ENCODE measurements around the gene C1S.

Gene C1S

GRCh38 chr12:7090222-7090998 lies 29.9 kb downstream of the C1S start:
- Histone ChIP-seq H3K36me3 (ENCODE audit: control insufficient read depth in 5 of 5, insufficient read depth in 5 of 5, low read length in 5 of 5) (peaks cover 0 to 30% (median 20%) of the 10 kb centered on the region in 5 donors), H3K9ac (ENCODE audit: low read length in 5 of 5) (peak overlapping the region in 2 of 5 donors; percentile 37 to 73), H3K9me3 (ENCODE audit: control insufficient read depth in 5 of 5, low read length in 5 of 5) (no peaks in the 10 kb centered on the region), H3K4me3 (ENCODE audit: low read depth in 1 of 5, low read length in 5 of 5) (peak overlapping the region; percentile 46 to 74 (median 70)), H3K27ac (ENCODE audit: low read depth, low read length) (peak overlapping the region; percentile 88), H3K27me3 (ENCODE audit: control insufficient read depth in 5 of 5, insufficient read depth in 4 of 5, low read length in 5 of 5) (peaks cover 0 to 6% (median 0%) of the 10 kb centered on the region in 5 donors), H3K4me1 (ENCODE audit: control insufficient read depth in 5 of 5, insufficient read depth in 5 of 5, low read length in 5 of 5) (peaks cover 5 to 41% (median 32%) of the 10 kb centered on the region in 5 donors)

DNA sequence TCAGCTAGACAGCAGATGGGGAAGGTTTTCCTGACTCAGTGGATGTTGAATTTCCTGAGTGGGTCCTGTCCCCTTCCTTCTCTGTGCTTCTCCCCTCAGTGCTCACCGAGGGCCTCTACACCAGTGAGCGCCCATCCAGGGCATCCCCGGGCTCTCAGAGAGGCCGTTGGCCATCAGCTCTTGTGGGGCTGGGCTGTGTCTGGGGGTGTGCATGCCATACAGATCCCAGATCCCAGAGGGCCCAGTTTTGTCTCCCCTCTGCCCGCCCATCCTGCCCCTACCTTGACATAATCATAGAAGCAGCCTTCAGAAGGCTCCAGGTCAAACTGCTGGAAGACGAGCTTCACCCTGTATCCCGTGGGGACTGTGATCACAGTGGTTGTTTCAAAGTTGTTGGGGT lies 30.7 kb downstream of the C1S start:
- Histone ChIP-seq H3K9me3 (ENCODE audit: control insufficient read depth in 5 of 5, low read length in 5 of 5) (no peaks in the 10 kb centered on the region), H3K4me3 (ENCODE audit: low read depth in 1 of 5, low read length in 5 of 5) (peak overlapping the region; percentile 67 to 80 (median 73)), H3K9ac (ENCODE audit: low read length in 5 of 5) (peak overlapping the region in 4 of 5 donors; percentile 26 to 73 (median 46)), H3K27ac (ENCODE audit: low read depth, low read length) (peak overlapping the region; percentile 88), H3K36me3 (ENCODE audit: control insufficient read depth in 5 of 5, insufficient read depth in 5 of 5, low read length in 5 of 5) (peaks cover 0 to 23% (median 16%) of the 10 kb centered on the region in 5 donors), H3K27me3 (ENCODE audit: control insufficient read depth in 5 of 5, insufficient read depth in 4 of 5, low read length in 5 of 5) (peaks cover 0 to 6% (median 0%) of the 10 kb centered on the region in 5 donors), H3K4me1 (ENCODE audit: control insufficient read depth in 5 of 5, insufficient read depth in 5 of 5, low read length in 5 of 5) (peaks cover 5 to 41% (median 32%) of the 10 kb centered on the region in 5 donors)

DNA sequence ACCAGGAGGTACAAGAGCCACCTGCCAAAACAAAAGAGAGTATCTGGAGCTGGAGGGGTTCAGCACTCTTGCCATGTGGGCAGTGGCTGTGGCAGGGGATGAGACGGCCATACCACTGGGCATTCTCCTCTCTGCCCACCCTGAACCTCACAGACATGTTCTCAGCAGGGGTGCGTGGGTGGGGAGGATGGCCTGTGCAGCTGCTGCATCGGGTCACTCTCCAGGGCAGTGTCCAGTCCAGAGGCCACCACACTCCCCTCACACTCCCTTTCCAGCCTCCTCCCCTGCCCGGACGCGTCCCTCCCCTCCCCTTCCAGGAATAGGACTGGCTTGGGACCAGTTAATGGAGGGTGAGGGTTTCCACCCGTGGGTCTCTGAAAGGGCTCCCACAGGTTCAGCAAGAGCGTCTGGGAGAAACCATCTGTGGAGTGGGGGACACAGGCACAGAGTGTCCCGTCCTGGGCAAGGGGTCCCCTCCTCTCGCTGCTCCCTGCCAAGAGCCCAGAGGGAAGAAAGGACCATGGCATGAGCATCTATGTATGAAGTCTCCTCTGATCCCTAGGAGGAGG lies 31.2 kb downstream of the C1S start:
- Histone ChIP-seq H3K36me3 (ENCODE audit: control insufficient read depth in 5 of 5, insufficient read depth in 5 of 5, low read length in 5 of 5) (peaks cover 0 to 17% (median 17%) of the 10 kb centered on the region in 5 donors), H3K27ac (ENCODE audit: low read depth, low read length) (peak overlapping the region; percentile 88), H3K27me3 (ENCODE audit: control insufficient read depth in 5 of 5, insufficient read depth in 4 of 5, low read length in 5 of 5) (peaks cover 0 to 6% (median 0%) of the 10 kb centered on the region in 5 donors), H3K4me1 (ENCODE audit: control insufficient read depth in 5 of 5, insufficient read depth in 5 of 5, low read length in 5 of 5) (peaks cover 5 to 41% (median 32%) of the 10 kb centered on the region in 5 donors), H3K4me3 (ENCODE audit: low read depth in 1 of 5, low read length in 5 of 5) (peak overlapping the region; percentile 67 to 80 (median 73)), H3K9ac (ENCODE audit: low read length in 5 of 5) (peak overlapping the region; percentile 29 to 73 (median 62)), H3K9me3 (ENCODE audit: control insufficient read depth in 5 of 5, low read length in 5 of 5) (no peaks in the 10 kb centered on the region)

DNA sequence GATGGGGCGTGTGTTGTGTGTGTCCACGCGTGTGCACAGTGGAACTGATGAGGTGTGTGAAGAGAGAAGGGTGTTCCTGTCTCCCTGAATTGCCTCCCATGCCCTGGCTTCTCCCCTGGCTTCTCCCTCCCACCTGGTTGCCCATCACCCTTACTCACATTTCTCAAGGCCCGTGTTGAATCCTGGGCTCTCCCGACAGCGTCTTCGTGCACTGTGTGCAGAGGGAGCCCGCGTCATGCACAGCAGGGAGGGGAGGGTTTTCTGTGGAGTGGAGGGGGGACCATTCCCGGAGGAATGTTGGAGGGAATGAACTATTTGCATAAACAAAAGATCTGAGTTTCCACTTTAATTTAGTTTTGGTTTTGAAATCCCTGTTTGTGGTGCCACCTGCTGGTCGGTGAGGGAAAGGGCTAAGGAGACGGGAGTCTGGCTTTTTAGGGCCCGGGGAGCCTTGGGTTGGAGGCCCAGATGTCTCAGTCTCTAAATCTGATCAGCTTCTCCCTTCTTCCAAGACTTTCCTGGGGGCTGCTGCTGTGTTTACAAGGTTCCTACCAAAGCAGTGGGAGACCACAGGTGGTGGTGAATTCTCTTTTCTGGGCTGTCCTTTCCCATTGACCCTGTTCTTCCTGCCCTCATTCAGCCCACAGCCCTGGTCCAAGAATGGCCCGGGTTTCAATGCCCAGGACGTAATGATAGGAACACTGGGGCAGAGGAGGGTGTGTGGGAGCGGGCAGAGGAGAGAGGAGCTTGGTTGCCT lies 31.9 kb downstream of the C1S start, which contains the start of gene C1R:
Gene C1R (minus strand): TSS at position 217 of the 757 bp plus-strand sequence. CDS start 57 bp downstream, at position 160.
- Histone ChIP-seq H3K36me3 (ENCODE audit: control insufficient read depth in 5 of 5, insufficient read depth in 5 of 5, low read length in 5 of 5) (peaks cover 0 to 19% (median 15%) of the 10 kb centered on the region in 5 donors), H3K27ac (ENCODE audit: low read depth, low read length) (peak within 1 kb of the TSS; percentile 88), H3K4me3 (ENCODE audit: low read depth in 1 of 5, low read length in 5 of 5) (peak within 1 kb of the TSS; percentile 67 to 80 (median 73)), H3K9ac (ENCODE audit: low read length in 5 of 5) (peak within 1 kb of the TSS; percentile 29 to 73 (median 62)), H3K27me3 (ENCODE audit: control insufficient read depth in 5 of 5, insufficient read depth in 4 of 5, low read length in 5 of 5) (peaks cover 0 to 6% (median 0%) of the 10 kb centered on the region in 5 donors), H3K9me3 (ENCODE audit: control insufficient read depth in 5 of 5, low read length in 5 of 5) (no peaks in the 10 kb centered on the region), H3K4me1 (ENCODE audit: control insufficient read depth in 5 of 5, insufficient read depth in 5 of 5, low read length in 5 of 5) (peaks cover 5 to 41% (median 32%) of the 10 kb centered on the region in 5 donors)

- Histone ChIP-seq H3K27me3 (ENCODE audit: control insufficient read depth in 5 of 5, insufficient read depth in 4 of 5, low read length in 5 of 5) (peaks cover 0 to 6% (median 0%) of the 10 kb centered on the region in 5 donors), H3K4me3 (ENCODE audit: low read depth in 1 of 5, low read length in 5 of 5) (no peak overlapping the region), H3K9ac (ENCODE audit: low read length in 5 of 5) (peak overlapping the region in 3 of 5 donors; percentile 21 to 62 (median 29)), H3K27ac (ENCODE audit: low read depth, low read length) (peak overlapping the region; percentile 88), H3K4me1 (ENCODE audit: control insufficient read depth in 5 of 5, insufficient read depth in 5 of 5, low read length in 5 of 5) (peaks cover 5 to 41% (median 32%) of the 10 kb centered on the region in 5 donors), H3K36me3 (ENCODE audit: control insufficient read depth in 5 of 5, insufficient read depth in 5 of 5, low read length in 5 of 5) (peaks cover 0 to 18% (median 13%) of the 10 kb centered on the region in 5 donors), H3K9me3 (ENCODE audit: control insufficient read depth in 5 of 5, low read length in 5 of 5) (no peaks in the 10 kb centered on the region)
Measured at GRCh38 chr12:7092986-7093460, 32.5 kb downstream of the C1S start.

- no peak overlapping the region for H3K9ac ChIP-seq (ENCODE audit: low read length in 5 of 5)
- H3K9me3 ChIP-seq (ENCODE audit: control insufficient read depth in 5 of 5, low read length in 5 of 5): no peaks in the 10 kb centered on the region
- H3K4me1 ChIP-seq (ENCODE audit: control insufficient read depth in 5 of 5, insufficient read depth in 5 of 5, low read length in 5 of 5): peaks cover 5 to 41% (median 32%) of the 10 kb centered on the region in 5 donors
- H3K36me3 ChIP-seq (ENCODE audit: control insufficient read depth in 5 of 5, insufficient read depth in 5 of 5, low read length in 5 of 5): peaks cover 2 to 17% (median 13%) of the 10 kb centered on the region in 5 donors
- peaks cover 0 to 6% (median 0%) of the 10 kb centered on the region in 5 donors for H3K27me3 ChIP-seq (ENCODE audit: control insufficient read depth in 5 of 5, insufficient read depth in 4 of 5, low read length in 5 of 5)
- H3K27ac ChIP-seq (ENCODE audit: low read depth, low read length): peak overlapping the region; percentile 88
- H3K4me3 ChIP-seq (ENCODE audit: low read depth in 1 of 5, low read length in 5 of 5): no peak overlapping the region
Measured at GRCh38 chr12:7093486-7093885, 33.0 kb downstream of the C1S start.

DNA sequence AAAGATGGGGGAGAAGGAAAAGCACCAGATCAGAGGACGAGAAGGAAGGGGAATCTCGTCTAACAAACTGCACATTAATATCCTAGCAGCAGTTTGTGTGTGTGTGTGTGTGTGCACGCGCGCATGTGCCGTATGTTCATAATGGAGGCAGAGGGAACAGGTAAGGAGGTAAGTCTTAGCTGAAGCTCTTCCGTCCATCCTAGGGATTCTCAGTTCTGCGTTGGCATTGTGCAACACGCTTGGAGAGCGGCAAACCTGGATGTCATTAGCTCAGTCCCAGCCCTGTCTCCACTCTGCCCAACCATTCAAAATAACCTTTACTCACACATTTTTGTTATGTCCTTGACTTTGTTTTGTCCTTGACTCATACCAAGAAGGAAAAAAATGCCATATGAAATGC lies 33.4 kb downstream of the C1S start:
- Histone ChIP-seq H3K4me1 (ENCODE audit: control insufficient read depth in 5 of 5, insufficient read depth in 5 of 5, low read length in 5 of 5) (peaks cover 5 to 41% (median 32%) of the 10 kb centered on the region in 5 donors), H3K9me3 (ENCODE audit: control insufficient read depth in 5 of 5, low read length in 5 of 5) (no peaks in the 10 kb centered on the region), H3K9ac (ENCODE audit: low read length in 5 of 5) (no peak overlapping the region), H3K27ac (ENCODE audit: low read depth, low read length) (no peak overlapping the region), H3K4me3 (ENCODE audit: low read depth in 1 of 5, low read length in 5 of 5) (no peak overlapping the region), H3K36me3 (ENCODE audit: control insufficient read depth in 5 of 5, insufficient read depth in 5 of 5, low read length in 5 of 5) (peaks cover 3 to 13% (median 10%) of the 10 kb centered on the region in 5 donors), H3K27me3 (ENCODE audit: control insufficient read depth in 5 of 5, insufficient read depth in 4 of 5, low read length in 5 of 5) (peaks cover 0 to 6% (median 0%) of the 10 kb centered on the region in 5 donors)

- Histone ChIP-seq H3K27me3 (ENCODE audit: control insufficient read depth in 5 of 5, insufficient read depth in 4 of 5, low read length in 5 of 5) (peaks cover 0 to 6% (median 0%) of the 10 kb centered on the region in 5 donors), H3K4me1 (ENCODE audit: control insufficient read depth in 5 of 5, insufficient read depth in 5 of 5, low read length in 5 of 5) (peaks cover 5 to 24% (median 19%) of the 10 kb centered on the region in 5 donors), H3K9ac (ENCODE audit: low read length in 5 of 5) (no peak overlapping the region), H3K4me3 (ENCODE audit: low read depth in 1 of 5, low read length in 5 of 5) (no peak overlapping the region), H3K9me3 (ENCODE audit: control insufficient read depth in 5 of 5, low read length in 5 of 5) (no peaks in the 10 kb centered on the region), H3K27ac (ENCODE audit: low read depth, low read length) (no peak overlapping the region), H3K36me3 (ENCODE audit: control insufficient read depth in 5 of 5, insufficient read depth in 5 of 5, low read length in 5 of 5) (peaks cover 6 to 16% (median 12%) of the 10 kb centered on the region in 5 donors)
Measured at GRCh38 chr12:7096006-7096932, 35.8 kb downstream of the C1S start.

DNA sequence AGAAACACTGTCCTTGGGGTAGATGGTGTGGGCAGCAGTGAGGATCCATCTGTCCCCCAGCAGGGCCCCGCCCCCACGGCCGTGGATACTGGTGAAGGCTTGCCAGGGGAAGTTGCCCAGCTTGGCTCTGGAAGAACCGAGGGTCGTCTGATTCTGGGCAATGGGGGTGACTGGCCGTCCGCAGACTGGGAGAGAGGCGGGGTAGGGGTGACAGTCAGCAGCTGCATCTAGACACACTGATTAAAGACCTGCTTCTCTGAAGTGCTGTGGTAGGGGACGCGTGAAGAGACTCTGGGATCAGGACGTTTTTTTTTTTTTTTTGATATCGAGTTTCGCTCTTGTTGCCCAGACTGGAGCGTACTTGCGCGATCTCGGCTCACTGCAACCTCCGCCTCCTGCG lies 36.5 kb downstream of the C1S start:
- H3K4me3 ChIP-seq (ENCODE audit: low read depth in 1 of 5, low read length in 5 of 5): no peak overlapping the region
- H3K27me3 ChIP-seq (ENCODE audit: control insufficient read depth in 5 of 5, insufficient read depth in 4 of 5, low read length in 5 of 5): peaks cover 0 to 4% (median 0%) of the 10 kb centered on the region in 5 donors
- no peak overlapping the region for H3K27ac ChIP-seq (ENCODE audit: low read depth, low read length)
- H3K9ac ChIP-seq (ENCODE audit: low read length in 5 of 5): no peak overlapping the region
- H3K36me3 ChIP-seq (ENCODE audit: control insufficient read depth in 5 of 5, insufficient read depth in 5 of 5, low read length in 5 of 5): peaks cover 6 to 16% (median 14%) of the 10 kb centered on the region in 5 donors
- no peaks in the 10 kb centered on the region for H3K9me3 ChIP-seq (ENCODE audit: control insufficient read depth in 5 of 5, low read length in 5 of 5)
- H3K4me1 ChIP-seq (ENCODE audit: control insufficient read depth in 5 of 5, insufficient read depth in 5 of 5, low read length in 5 of 5): peaks cover 5 to 21% (median 17%) of the 10 kb centered on the region in 5 donors

All from subcutaneous abdominal adipose tissue (tissue), 5 donors.